Measurements from ENCODE around the gene FKBP15. TPM values are rescaled to one million over a fixed set of nuclear protein-coding genes. Genes with fewer than 3 reads are reported as not detected.

Gene FKBP15
- total RNA-seq (2012; rRNA removed) (25.5 and 25.6 TPM in 2 replicates), polyA plus RNA-seq (2012; rRNA removed) (20.1 and 20.4 TPM in 2 replicates), Bru-seq, nascent RNA (percentile 76 among the genes with signal in this experiment), BruChase-seq, experiment 1, labeled RNA remaining after a 6-hour chase (percentile 65 among the genes with signal in this experiment), BruChase-seq, experiment 2, labeled RNA remaining after a 2-hour chase (percentile 63 among the genes with signal in this experiment)
- 8.6 and 9.6 TPM in 2 replicates for polyA plus RNA-seq (2012; cell fraction: cytosol; rRNA removed)
- polyA plus RNA-seq (2012; cell fraction: nucleus; rRNA removed; ENCODE audit: low replicate concordance) = 20.7 and 43.2 TPM in 2 replicates
- long read RNA-seq, full-length matches to known transcripts = 1 of 14 reads
- long read RNA-seq, partial matches to known transcripts = 10 of 14 reads
- long read RNA-seq, other reads (novel, unspliced or antisense) = 3 of 14 reads

GRCh38 chr9:113221003-113221799 lies at the start of gene FKBP15, which contains the start of gene SLC31A1:
Gene FKBP15 (minus strand): TSS chr9:113221277. CDS start chr9:113221243, 34 bp downstream.
Gene SLC31A1 (plus strand): TSS chr9:113221544. CDS start chr9:113256149, 34,605 bp downstream.
- H2AK5ac ChIP-seq (ENCODE audit: low read depth, low read length) = peak within 1 kb of the TSS; percentile 78
- H3K9me1 ChIP-seq (ENCODE audit: insufficient read depth, low read length) = no peaks in the 10 kb centered on the region; the same call in 1 of the 2 replicates
- H2AK9ac ChIP-seq (replicated peaks; ENCODE audit: low read depth, low read length, poor library complexity) = peak within 1 kb of the TSS; percentile 43
- H3K36me3 ChIP-seq (ENCODE audit: control insufficient read depth, insufficient read depth, low read length) = no peaks in the 10 kb centered on the region
- peak within 1 kb of the TSS; percentile 83 for H4K5ac ChIP-seq (ENCODE audit: low read depth, low read length)
- WGBS, 2 experiments (ENCODE audit: extremely low coverage in 2 of 2, insufficient read length in 1 of 2) = 0% methylated on average over 33 of the region's 65 CpGs; no CpG with 5 or more reads in 1 of the 2 experiments
- H3K4me3 ChIP-seq (ENCODE audit: insufficient read depth, low read depth, low read length) = peak within 1 kb of the TSS; percentile 86
- ChIA-PET POLR2A (ENCODE audit: unreplicated experiment) (interaction anchor here (0.5 to 1.0 kb wide), 5 partner anchors 10 to 161 kb away, joined by 4 to 19 read pairs (median 5); partner anchors contain the start of gene SLC31A2), CTCF (interaction anchor here (0.7 to 1.3 kb wide), 2 partner anchors 14 to 54 kb away, joined by 3 to 4 read pairs; partner anchors contain the start of genes CDC26 and PRPF4)
- H4K91ac ChIP-seq (ENCODE audit: insufficient read depth, low read depth, low read length) = peak within 1 kb of the TSS; percentile 89
- intact Hi-C loops (cut with micrococcal nuclease) = loop anchor here (1.0 to 2.0 kb wide), 2 partner anchors 32 to 54 kb away; partner anchors contain the start of genes CDC26 and PRPF4
- H3K9ac ChIP-seq (ENCODE audit: low read depth, low read length) = peak within 1 kb of the TSS; percentile 94
- no TSS peak for BruUV-seq (replicated peaks)
- DNase-seq = peak; percentile 99
- no peaks in the 10 kb centered on the region for H3K9me3 ChIP-seq (ENCODE audit: control insufficient read depth, insufficient read depth, low read length)
- H4K8ac ChIP-seq (ENCODE audit: low read depth in 2 of 2, low read length in 2 of 2) = peak within 1 kb of the TSS; percentile 90 to 98
- H3K4me2 ChIP-seq (ENCODE audit: low read depth, low read length) = peak within 1 kb of the TSS; percentile 99
- peak within 1 kb of the TSS; percentile 74 for H3K18ac ChIP-seq (ENCODE audit: low read depth, low read length)
- H3K27me3 ChIP-seq (ENCODE audit: control insufficient read depth, insufficient read depth, low read length) = no peaks in the 10 kb centered on the region
- in situ Hi-C loops (cut with MboI; ENCODE audit: low sequenced_read_pairs) = no loop called here
- H3K4me1 ChIP-seq (ENCODE audit: control insufficient read depth, insufficient read depth, low read length) = peaks cover 10% of the 10 kb centered on the region
- ATAC-seq (ENCODE audit: low read depth) = peak; percentile 97
- H3K27ac ChIP-seq (ENCODE audit: insufficient read depth, low read length) = peak within 1 kb of the TSS; percentile 95
- peak within 1 kb of the TSS; percentile 88 for H3K4ac ChIP-seq (ENCODE audit: low read depth, low read length)
- peaks cover 33 to 65% of the 10 kb centered on the region in 2 experiments for H3K79me1 ChIP-seq (ENCODE audit: low read depth in 1 of 2, low read length in 2 of 2)
- H2BK20ac ChIP-seq (ENCODE audit: low read depth, low read length) = peak within 1 kb of the TSS; percentile 60; the same call in 1 of the 2 replicates
- H3K23ac ChIP-seq (ENCODE audit: low read depth, low read length) = peak within 1 kb of the TSS; percentile 98
- H2BK15ac ChIP-seq (ENCODE audit: low read depth, low read length) = peak within 1 kb of the TSS; percentile 61; the same call in 2 of the 3 replicates
- peak within 1 kb of the TSS; percentile 60 for H2BK120ac ChIP-seq (ENCODE audit: low read depth, low read length)
- peak within 1 kb of the TSS; percentile 89 for H3K56ac ChIP-seq (ENCODE audit: extremely low read depth, insufficient read depth, low read length)
- H2AFZ ChIP-seq (replicated peaks; ENCODE audit: low read length, poor library complexity) = peak within 1 kb of the TSS; percentile 98
- peak within 1 kb of the TSS; percentile 92 for H3K14ac ChIP-seq (replicated peaks; ENCODE audit: low read depth, low read length)
- H2BK5ac ChIP-seq (ENCODE audit: low read depth, low read length, poor library complexity, severe bottlenecking) = peak within 1 kb of the TSS; percentile 90
- dilution Hi-C loops (cut with HindIII; ENCODE audit: low sequenced_read_pairs, unreplicated experiment) = no loop called here
- peaks cover 4% of the 10 kb centered on the region; the same call in 1 of the 2 replicates for H4K20me1 ChIP-seq (ENCODE audit: insufficient read depth, low read length)
- TF ChIP-seq CHD1 (IDR thresholded peaks at IDR 0.05; ENCODE audit: low read depth, low read length) (no peak), SMC3 (IDR thresholded peaks at IDR 0.05; ENCODE audit: low read depth, low read length) (no peak), MAFK (IDR thresholded peaks at IDR 0.05; ENCODE audit: low read depth, low read length) (no peak), MXI1 (IDR thresholded peaks at IDR 0.05; ENCODE audit: borderline replicate concordance, low read depth, low read length) (peak; percentile 67; the same call in 1 of the 2 replicates), RCOR1 (IDR thresholded peaks at IDR 0.05; ENCODE audit: insufficient replicate concordance, low read length) (no peak), USF2 (IDR thresholded peaks at IDR 0.05; ENCODE audit: low read depth, low read length) (peak; percentile 78), CTCF (conservative IDR thresholded peaks at IDR 0.05; ENCODE audit: low read depth, low read length) (no peak), RFX5 (IDR thresholded peaks at IDR 0.05; ENCODE audit: low read depth, low read length) (no peak), MAZ (IDR thresholded peaks at IDR 0.05; ENCODE audit: borderline replicate concordance, low read depth, low read length) (peak; percentile 70; the same call in 1 of the 2 replicates), CEBPB (IDR thresholded peaks at IDR 0.05; ENCODE audit: low read depth, low read length) (peak; percentile 37; the same call in 1 of the 2 replicates), BHLHE40 (IDR thresholded peaks at IDR 0.05; ENCODE audit: low read depth, low read length) (peak; percentile 90), RAD21 (IDR thresholded peaks at IDR 0.05; ENCODE audit: low read length) (no peak)

Measured in IMR-90 (cell line).